ENCODE data around the gene SRSF10.

- no peak for TF ChIP-seq CTCF (IDR thresholded peaks at IDR 0.05 in 4 of 5, conservative IDR thresholded peaks at IDR 0.05 in 1 of 5)
- TF ChIP-seq POLR2A (IDR thresholded peaks at IDR 0.05): no peak
These were observed 41.5 kb upstream of the SRSF10 start for GRCh38 chr1:24021403-24022266.

All from gastrocnemius medialis (tissue), 4 donors.